HG02610 (cell line): ENCODE measurements around the gene SIRT2.
"Not testable (repeated sequence)": the region's sequence is repeated elsewhere in the genome, so short reads cannot be mapped to it uniquely, and the experiment has no call there.

Experiments used
- ATAC-seq: cut with Tn5 transposase; IDR thresholded peaks from one replicate; pipeline ENCODE4 v1.9.1; 2021; ENCODE audit warnings: mild to moderate bottlenecking, moderate library complexity; ENCODE audit not compliant: unreplicated experiment

SIRT2 gene

DNA sequence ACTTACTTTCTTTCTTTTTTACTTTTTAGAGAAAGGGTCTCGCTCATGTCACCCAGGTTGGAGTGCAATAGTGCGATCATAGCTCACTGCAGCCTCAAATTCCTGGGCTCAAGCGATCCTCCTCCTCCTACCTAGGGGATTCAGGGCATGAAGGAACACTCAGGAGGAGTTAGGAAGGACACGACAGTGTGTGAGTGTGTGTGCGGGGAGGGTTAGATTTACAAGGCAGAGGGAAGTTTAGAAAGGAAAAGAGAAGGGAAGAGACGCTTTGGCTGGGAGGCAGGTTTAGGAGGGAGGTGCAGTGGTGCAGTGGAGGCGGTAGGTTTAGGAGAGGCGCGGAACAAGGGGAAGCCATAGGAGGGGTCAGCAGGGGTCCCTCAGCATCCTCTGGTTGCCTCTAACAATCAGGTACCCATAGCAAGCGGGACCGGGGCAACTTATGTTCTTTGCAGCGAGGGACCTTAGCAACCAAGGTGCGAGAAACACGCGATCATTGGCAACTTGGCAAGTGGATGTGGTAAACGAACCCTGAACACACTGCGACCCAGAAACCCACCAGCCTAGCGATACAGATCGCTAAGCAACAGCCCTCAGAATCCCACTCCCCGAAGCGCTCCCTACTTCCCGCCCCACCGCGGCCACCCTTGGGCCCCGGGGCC is 501 bp downstream of the SIRT2 start:
- ATAC-seq = no peak

DNA sequence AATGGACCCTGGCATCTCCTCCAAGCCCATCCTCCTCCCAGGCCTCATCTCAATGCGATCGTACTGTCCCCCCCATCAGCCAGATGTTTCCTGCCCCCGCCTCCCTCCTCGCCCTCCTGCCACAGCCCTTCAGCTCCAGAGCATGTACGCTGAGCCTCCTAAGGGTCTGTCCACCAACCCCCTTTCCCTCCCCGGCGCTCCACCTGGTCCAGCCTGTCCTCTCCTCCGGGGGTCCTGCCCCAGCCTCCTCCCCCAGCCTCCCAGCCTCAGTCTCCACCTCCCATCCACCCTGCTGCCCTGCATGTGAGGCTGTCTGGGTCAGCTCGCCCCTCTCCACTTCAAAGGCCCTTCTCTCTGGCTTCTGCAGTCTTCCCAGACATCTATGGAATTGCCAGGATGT is 4.5 kb downstream of the SIRT2 start:
- no peak for ATAC-seq

GRCh38 chr19:38893341-38893771 is 6.1 kb downstream of the SIRT2 start:
- no peak for ATAC-seq

DNA sequence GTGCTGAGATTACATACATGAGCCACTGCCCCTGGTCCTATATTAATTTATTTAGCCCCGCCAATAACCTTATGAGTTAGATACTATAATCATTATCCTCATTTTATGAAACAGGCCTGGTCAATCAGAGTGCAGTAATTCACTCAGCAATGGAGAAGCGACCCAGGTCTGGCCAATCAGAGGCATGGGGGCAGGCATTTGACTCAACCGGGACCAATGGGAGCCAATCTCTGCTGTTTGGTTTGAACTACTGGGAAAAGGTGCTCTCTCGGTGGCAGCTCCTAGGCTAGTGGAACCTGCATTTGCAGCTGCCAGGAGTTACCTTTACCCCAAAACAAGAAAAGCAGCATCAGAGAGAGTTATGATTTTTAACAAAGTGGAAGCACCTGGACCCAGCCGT is 6.6 kb downstream of the SIRT2 start:
- ATAC-seq = no peak

DNA sequence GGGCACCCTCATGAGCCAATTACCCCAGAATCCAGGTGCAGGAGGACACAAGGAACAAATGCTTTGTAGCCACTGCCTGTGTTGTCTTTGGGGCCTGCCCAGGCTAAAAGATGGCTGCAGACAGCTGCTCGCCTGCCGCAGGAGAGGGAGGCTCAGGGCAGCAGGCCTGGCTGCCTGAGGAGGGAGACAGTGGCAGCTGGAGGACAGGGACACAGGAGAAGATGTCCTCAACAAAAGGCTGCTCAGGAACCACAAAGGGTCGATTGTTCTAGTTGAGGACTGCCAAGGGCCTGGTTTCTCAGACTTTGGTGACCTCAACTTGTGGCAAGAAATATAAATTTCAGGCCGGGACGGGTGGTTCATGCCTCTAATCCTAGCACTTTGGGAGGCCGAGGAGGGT is 7.6 kb downstream of the SIRT2 start:
- ATAC-seq = no peak

DNA sequence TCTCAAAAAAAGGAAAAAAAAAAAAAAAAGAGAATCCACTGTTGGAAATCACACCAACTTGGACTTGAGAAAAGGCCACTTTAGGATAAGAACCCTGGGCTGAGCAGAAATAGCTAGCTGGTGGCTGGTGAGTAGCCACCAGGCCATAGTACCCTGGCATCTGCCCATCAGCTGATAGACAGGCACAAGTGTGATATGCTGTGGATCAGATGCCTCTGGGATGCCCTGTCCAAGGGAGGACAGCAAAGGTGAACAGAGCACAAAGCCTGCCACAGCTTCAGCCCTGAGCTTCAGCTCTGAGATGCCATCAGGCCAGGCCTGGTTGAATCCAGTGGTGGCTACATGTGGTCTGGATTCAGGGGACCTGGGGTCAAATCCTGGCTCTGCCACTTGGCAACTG is 8.7 kb downstream of the SIRT2 start:
- no peak for ATAC-seq

DNA sequence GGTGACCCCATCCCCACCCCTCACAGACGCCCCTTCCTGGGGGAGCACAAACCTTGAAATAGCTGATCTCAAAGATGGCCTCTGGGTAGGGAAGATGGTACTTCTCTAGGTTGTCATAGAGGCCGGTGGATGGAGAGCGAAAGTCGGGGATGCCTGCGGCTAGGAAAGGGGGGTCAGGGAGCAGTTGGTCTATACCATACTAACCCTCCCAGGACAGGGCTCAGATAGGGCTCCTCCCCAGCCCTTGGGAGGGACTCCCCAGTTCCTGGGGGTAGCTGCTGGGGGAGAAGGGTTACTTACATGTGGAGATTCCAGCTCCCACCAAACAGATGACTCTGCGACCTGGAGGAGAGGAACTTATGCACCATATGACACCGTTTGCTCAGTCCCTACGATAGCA is 9.6 kb downstream of the SIRT2 start:
- ATAC-seq = no peak

DNA sequence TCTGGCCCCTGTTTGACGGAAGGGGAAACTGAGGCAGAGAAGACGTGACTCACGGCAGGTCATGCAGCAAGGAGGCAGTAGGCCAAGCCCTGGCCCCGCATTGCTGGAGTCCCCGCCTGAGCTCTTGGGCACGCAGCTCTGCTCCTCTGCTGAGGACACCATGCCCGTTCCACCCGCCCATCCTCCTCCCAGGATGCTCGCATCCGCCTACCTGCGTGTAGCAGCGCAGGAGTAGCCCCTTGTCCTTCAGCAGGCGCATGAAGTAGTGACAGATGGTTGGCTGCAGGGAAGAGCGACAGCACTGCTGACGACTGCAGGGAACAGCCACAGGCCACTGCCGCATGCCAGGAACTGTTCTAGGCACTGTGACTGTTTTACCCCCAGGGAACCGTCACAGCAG is 10.5 kb downstream of the SIRT2 start:
- ATAC-seq = no peak

DNA sequence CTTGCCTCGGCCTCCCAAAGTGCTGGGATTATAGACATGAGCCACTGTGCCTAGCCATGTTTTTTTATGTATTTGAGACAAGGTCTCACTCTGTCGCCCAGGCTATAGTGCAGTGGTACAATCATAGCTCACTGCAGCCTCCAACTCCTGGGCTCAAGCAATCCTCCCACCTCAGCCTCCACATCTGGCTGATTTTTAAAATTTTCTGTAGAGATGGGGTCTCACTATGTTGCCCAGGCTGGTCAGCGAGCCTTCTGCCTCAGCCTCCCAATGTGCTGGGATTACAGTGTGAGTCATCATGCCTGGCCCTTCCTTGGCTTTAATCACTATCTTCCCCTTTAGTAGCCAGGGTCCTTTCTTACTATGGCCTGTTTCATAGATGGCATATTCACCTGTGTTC is 14.7 kb downstream of the SIRT2 start:
- not testable (repeated sequence) for ATAC-seq

DNA sequence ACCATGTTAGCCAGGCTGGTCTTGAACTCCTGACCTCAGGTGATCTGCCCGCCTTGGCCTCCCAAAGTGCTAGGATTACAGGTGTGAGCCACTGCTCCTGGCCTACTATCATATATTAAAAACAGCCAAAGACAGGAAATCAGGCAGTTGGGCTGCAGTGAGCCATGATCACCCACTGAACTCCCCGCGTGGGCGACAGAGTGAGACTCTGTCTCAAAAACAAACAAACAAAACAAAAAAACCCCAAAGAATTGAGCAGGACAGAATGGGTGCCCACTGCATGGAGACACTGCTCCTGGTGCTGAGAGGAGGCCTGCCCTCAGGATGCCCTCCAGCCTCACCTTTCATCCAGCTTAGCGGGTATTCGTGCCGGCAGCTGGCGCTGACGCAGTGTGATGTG is 16.1 kb downstream of the SIRT2 start:
- ATAC-seq = no peak

GRCh38 chr19:38880882-38881609 is 18.4 kb downstream of the SIRT2 start:
- no peak for ATAC-seq

DNA sequence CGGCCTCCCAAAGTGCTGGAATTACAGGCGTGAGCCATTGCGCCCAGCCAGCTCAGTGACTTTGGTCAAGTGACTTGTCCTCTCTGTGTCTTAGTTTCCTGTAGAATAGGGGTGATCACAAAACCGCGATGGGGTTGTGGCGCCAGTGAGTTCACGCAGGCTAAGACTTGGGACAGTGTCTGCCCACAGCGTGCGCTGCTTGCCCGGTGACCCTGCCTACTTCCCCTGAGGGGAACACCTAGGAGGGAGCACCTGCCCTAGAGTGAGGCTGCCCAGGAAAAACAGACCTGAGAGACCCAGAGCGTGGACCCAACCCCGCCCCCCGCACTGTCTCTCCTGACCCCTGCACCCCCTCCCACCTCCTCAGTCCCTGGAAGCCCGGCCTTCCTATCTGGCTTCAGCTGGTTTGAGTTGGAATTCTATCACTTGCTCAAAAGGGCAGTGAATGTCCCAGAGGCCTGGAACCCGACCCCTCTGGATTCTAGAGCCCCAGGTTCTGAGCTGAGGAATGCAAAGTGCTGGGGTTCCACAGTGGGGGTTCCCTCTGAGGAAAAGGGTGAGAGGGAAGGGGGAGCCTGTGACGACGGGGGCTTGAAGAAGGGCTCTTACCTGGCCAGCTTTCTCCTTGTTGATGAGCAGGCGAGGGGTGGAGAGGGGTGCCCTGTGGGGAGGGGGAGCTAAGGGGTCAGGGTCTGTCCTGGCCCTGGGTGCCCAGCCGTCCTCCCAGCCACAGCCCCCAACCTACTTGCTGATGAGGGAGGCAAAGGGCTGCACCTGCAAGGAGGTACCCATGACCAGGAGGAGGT is 19.1 kb downstream of the SIRT2 start:
- no peak for ATAC-seq

DNA sequence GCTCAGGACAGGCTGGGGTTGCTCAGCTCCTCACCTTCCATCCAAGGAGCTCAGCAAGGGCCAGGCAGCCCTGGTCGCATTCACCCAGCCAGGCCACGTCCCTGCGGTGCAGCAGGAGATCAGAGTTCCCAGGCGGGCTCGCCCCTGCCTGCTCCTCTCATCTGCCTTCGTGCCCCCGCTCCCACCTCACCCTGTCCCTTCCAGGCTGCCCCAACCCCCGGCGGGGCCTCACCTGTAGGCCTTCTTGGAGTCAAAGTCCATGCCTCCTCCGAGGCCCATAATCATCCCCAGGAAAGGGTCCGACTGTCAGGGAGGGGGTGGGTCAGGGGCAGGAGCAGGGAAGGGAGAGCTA is 20.0 kb downstream of the SIRT2 start:
- ATAC-seq = no peak

GRCh38 chr19:38878575-38879399 is 20.6 kb downstream of the SIRT2 start:
- ATAC-seq = no peak

DNA sequence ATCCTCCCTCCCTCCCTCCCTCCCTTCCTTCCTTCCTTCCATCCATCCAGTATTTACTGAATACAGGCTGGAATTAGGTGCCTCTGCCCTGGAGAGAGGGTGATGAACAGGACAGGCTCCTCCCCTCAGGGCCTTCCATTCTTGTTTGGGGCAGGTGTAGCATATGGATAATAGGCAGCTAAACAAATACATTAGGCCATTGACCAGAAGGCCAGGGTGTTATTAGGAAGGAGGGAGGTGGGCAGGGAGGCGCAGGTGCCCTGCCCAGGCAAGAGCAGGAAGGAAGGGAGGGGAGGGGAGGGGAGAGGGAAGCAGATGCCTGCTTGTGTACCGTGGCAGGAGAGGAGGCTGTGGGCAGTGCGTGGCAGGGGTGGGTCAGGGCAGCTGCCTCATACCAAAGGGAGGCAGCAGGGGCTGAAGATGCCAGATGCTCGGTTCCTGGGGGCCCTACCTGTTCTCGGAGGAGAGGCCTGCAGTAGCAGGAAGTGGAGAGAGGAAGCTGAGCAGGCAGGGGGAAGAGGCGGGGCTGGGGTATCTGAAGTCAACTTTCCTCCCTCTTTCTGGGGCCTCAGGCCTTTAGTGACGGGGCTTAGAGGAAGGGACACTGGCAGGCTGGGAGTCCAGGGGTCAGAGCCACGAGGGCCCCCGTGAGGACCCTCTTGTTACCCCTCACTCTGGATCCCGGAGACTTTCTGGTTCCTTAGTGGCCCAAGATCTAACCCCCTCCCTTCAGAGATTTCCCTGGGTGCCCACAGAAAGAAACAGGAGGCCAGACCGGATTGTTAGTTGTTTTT is 21.4 kb downstream of the SIRT2 start, which contains the start of gene RINL:
Gene RINL (minus strand): TSS at position 495 of the 794 bp plus-strand sequence. CDS start 1,533 bp downstream, outside the sequence.
- ATAC-seq = peak; percentile 58

DNA sequence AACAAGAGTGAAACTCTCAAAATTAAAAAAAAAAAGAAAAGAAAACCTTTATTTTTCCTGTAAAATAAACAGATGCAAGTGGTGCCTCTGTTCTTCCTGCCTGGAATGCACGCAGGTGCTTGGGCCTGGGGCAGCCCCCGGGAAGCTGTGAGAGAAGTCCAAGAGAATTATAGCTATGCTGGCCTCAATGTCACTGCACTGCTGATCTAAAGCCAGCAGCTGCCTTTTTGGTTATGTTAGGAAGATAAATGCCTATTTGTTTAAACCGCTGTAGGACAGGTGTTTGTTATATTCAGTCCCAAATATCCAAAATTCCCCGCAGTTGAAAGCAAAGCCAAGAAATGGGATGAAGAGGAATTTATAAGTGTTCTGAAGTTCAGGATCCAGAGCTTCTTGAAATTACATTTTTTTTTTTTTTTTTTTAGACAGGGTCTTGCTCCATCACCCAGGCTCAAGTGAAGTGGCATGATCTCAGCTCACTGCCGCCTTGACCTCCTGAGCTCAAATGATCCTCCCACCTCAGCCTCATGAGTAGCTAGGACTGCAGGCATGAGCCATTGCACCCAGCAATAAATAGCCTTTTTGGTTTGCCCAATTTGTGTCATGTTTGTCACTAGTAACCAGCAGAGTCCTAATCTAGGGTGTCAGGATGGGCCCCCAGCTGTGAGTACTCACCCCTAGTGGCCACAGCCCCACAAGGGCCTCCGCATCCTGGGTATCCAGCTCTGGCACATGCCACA is 23.6 kb downstream of the SIRT2 start:
- ATAC-seq = no peak

GRCh38 chr19:38873400-38873799 is 26.0 kb downstream of the SIRT2 start:
- not testable (repeated sequence) for ATAC-seq

DNA sequence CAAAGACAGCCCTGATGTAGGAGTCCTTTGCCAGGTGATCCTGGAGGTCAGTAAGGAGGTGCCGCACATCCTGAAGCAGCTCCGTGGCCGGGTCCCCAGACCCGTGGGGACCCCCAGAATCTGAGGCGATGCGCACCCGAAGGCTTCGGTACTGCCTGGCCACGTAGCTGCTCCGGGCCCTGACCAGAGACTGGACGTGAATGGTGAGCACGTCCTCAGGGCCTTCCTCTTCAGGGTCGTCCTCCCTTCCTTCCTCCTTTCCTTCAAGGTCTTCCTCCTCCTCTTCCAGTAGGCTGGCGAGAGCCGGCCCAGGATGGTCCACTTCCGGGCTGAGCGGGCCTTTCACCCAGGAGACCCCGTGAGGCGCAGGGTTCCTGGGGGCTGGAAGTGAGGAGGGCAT is 28.8 kb downstream of the SIRT2 start:
- no peak for ATAC-seq

DNA sequence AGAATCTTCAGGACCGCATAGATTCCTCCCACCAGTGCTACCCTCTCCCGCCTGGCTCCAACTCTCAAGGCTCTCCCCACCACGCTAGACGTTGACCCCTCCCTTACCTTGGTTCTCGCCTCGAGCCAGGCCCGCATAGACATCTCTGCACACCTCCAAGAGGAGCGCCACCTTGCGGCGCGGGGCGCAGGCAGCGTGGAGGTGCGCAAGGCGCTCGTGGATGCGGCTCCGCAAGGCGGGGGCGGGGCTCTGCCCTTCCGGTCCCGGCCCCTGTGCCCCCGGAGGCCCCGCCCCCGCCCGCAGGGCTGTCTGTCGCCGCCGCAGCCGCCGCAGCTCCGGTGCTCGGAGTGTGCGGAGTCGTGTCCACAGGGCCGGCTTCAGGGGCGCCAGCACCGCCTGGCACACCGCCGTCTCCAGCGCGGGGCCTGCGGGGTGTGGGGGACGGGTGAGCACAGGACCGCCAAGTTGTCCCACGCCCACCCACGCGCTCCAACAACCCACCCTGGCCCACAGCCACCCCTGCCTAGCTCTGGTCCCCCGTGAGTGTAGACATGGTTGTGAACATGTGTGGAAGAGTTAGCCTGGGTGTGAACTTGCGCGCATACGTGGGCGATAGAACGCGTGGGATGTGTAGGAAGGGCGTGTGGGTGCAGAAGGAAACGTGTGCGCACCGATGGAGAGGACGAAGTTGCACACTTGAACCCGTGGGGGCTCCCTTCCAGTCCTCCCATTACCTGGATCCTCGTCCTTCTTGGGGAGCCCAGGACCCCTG is 29.4 kb downstream of the SIRT2 start:
- peak; percentile 51 for ATAC-seq
